ENCODE results near the gene TRPC3.

DNA sequence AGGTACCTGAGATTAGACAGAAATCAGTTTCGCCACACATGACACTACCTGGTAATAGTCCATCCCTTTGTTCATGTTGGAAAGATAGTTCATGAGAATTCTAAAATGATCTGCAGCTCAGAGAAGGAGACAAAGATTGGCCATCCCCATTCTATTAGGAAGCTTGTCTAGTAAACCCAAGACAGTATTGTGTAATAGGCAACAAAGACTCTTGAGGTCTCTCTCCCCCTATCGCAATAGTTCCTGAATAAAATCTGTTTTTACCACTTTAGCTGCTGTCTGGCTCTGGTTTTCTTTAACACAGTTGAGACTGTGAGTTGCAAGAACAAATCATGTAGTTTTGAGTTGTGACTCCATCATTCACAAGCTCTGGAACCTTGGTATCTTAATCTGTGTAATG lies 66.7 kb downstream of the TRPC3 start:
- no peak for TF ChIP-seq EZH2 (IDR thresholded peaks at IDR 0.05)
- TF ChIP-seq POLR2AphosphoS5 (IDR thresholded peaks at IDR 0.05; ENCODE audit: borderline replicate concordance, low read depth, low read length), result no peak

All from SK-N-MC (cell line).